HPDE6-E6E7 (cell line): ENCODE measurements around the gene PMIS2.
A peak's percentile ranks its signal among the peaks of the same experiment; 100 is the strongest.

Experiments used
- DNase-seq: peaks from one replicate; pipeline ENCODE4 v3.0.0; 2011; ENCODE audit warnings: missing footprints; ENCODE audit errors: extremely low spot score

The PMIS2 gene

DNA sequence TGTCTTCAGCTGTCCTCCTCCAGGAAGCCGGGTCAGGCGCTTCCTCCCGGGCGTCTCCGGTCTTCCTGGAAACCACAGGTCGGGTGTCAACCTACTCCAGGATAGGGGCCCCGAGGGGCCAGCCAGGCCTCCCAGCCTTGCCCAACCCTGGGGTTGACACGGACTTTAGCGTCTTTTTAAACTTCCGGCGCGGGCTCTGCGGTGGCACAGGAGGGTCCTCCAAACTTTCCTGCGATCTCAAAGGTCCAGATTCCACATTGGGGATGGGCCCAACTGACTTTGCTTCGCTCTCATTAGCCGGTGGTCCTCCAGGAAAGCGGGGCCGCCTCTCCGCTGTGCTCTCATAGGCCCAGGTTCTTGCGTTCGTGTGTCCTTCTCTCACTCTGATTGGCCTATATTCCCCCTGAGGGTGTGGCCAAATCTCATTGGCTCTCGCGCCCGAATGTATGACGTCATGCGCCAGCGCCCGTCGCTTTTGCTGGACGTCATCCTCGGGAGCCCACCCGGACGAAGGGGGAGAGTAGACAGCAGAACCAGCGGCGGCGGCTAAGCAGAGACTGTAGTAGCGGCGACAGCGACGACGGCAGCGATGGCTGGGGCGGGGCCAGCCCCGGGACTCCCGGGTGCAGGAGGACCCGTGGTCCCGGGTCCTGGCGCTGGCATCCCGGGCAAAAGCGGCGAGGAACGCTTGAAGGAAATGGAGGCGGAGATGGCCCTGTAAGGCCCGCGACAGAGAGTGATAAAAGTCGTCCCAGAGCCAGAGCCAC is 42.8 kb downstream of the PMIS2 start, which contains the start of gene RBM42:
TSS of gene RBM42 (plus strand) at position 472 of the 767 bp plus-strand sequence. CDS start at position 590, 118 bp downstream.
- DNase-seq = peak; percentile 99

DNA sequence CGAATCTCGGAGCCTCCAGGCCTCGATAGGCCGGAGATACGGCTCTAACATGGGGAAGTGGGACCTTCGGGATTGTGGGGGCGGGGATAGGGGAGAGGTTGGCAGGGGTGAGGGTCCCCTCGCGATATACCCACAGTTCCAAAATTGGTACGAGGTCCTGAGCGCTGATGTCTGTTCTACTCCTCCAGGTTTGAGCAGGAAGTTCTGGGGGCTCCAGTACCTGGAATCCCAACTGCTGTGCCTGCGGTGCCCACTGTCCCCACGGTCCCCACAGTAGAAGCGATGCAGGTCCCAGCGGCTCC is 43.3 kb downstream of the PMIS2 start:
- no peak for DNase-seq

DNA sequence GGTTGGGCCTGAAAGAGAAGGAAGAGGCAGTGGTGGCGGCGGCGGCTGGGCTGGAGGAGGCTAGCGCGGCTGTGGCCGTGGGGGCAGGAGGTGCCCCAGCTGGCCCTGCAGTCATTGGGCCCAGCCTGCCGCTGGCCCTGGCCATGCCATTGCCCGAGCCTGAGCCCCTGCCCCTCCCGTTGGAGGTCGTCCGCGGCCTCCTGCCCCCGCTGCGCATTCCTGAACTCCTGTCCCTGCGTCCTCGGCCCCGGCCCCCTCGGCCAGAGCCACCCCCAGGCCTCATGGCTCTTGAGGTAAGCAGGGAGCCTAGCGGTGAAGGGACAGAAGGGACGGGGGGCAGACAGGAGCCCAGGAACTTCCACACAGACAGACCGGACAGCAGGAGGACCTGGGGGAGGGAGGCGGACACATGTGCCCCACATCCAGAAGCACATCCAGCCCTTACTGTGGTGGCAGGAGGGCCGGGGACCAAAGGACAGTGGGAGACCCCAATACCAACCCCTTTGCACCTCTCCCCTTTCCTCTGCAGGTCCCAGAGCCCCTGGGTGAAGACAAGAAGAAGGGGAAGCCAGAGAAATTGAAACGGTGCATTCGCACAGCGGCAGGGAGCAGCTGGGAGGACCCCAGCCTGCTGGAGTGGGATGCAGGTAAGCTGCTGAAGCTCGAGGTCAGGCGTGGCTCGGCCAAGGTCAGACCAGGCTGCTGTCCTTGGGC is 47.9 kb downstream of the PMIS2 start:
- no peak for DNase-seq

DNA sequence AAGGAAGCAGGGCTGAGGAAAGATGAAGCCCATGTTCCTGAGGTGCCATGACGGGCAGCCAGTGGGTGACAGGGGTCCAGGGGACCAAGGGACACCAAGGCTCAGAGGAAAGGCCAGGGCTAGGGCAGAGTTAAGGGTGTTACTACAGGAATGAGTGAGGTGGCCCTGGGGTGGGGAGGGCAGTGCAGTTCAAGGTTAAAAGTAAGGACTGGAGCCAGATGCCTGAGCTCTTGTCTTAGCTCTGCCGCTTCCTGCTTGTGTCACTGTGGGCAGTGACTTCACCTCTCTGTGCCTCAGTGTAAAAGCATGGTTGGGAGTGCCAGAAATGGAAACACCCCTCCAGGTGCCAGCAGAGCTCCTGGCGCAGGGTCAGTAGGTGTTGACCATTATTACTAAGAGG is 50.7 kb downstream of the PMIS2 start:
- no peak for DNase-seq
